GM12872 (cell line): Measurements from ENCODE around the gene KIF6.

Experiments used
- CTCF ChIP-seq: IDR thresholded peaks from 3 replicates; pipeline ENCODE4 v1.5.1; 2011; ENCODE audit warnings: low read depth, mild to moderate bottlenecking, low read length, moderate library complexity; ENCODE audit not compliant: insufficient read depth

KIF6 gene

GRCh38 chr6:39543950-39544349 lies 181.3 kb downstream of the KIF6 start:
- TF ChIP-seq CTCF: no peak

GRCh38 chr6:39543095-39543494 lies 182.1 kb downstream of the KIF6 start:
- no peak for TF ChIP-seq CTCF

- no peak for TF ChIP-seq CTCF
Measured at GRCh38 chr6:39540454-39540853, 184.8 kb downstream of the KIF6 start.

- no peak for TF ChIP-seq CTCF
Measured at GRCh38 chr6:39530201-39530759, 194.9 kb downstream of the KIF6 start.

GRCh38 chr6:39527792-39528564 lies 197.2 kb downstream of the KIF6 start:
- no peak for TF ChIP-seq CTCF

- TF ChIP-seq CTCF: no peak
Measured at GRCh38 chr6:39524007-39524406, 201.2 kb downstream of the KIF6 start.

- no peak for TF ChIP-seq CTCF
Measured at GRCh38 chr6:39521958-39522357, 203.2 kb downstream of the KIF6 start.
